ENCODE measurements around the gene SNRNP70.

The SNRNP70 gene

GRCh38 chr19:49148784-49149651 lies 63.8 kb downstream of the SNRNP70 start:
- no peak for FAIRE-seq

GRCh38 chr19:49149652-49150105 lies 64.4 kb downstream of the SNRNP70 start:
- FAIRE-seq = no peak

GRCh38 chr19:49150106-49150943 lies 65.1 kb downstream of the SNRNP70 start:
- FAIRE-seq = no peak

- no peak for FAIRE-seq
Observed at GRCh38 chr19:49150944-49151243, 65.6 kb downstream of the SNRNP70 start.

GRCh38 chr19:49151267-49152118 lies 66.2 kb downstream of the SNRNP70 start:
- FAIRE-seq = no peak

- no peak for FAIRE-seq
Observed at GRCh38 chr19:49152119-49152550, 66.9 kb downstream of the SNRNP70 start.

- no peak for FAIRE-seq
Observed at GRCh38 chr19:49153167-49153809, 68.0 kb downstream of the SNRNP70 start.

GRCh38 chr19:49154279-49154678 lies 69.0 kb downstream of the SNRNP70 start:
- FAIRE-seq = no peak

- FAIRE-seq = no peak
Observed at GRCh38 chr19:49155005-49155819, 70.0 kb downstream of the SNRNP70 start, which contains the start of gene HRC. Gene HRC, minus strand, starts transcription at chr19:49155396. Its CDS starts 159 bp downstream, at chr19:49155237.

GRCh38 chr19:49155820-49156346 lies 70.6 kb downstream of the SNRNP70 start:
- no peak for FAIRE-seq

- FAIRE-seq = no peak
Observed at GRCh38 chr19:49157445-49158224, 72.4 kb downstream of the SNRNP70 start, which contains the start of gene TRPM4. Gene TRPM4, plus strand, starts transcription at chr19:49157792. Its CDS starts 75 bp downstream, at chr19:49157867.

Measured in colon (tissue), 2 donors.